ENCODE results near the gene ATP6V0B. TPM values are rescaled to one million over a fixed set of nuclear protein-coding genes. Genes with fewer than 3 reads are reported as not detected.

The ATP6V0B gene
- total and polyA plus RNA-seq, 9 of the 15 experiments (the other 6 are each of a cell fraction or from before 2014, with no cell fraction given) = 137 to 328 (median 220) TPM

DNA sequence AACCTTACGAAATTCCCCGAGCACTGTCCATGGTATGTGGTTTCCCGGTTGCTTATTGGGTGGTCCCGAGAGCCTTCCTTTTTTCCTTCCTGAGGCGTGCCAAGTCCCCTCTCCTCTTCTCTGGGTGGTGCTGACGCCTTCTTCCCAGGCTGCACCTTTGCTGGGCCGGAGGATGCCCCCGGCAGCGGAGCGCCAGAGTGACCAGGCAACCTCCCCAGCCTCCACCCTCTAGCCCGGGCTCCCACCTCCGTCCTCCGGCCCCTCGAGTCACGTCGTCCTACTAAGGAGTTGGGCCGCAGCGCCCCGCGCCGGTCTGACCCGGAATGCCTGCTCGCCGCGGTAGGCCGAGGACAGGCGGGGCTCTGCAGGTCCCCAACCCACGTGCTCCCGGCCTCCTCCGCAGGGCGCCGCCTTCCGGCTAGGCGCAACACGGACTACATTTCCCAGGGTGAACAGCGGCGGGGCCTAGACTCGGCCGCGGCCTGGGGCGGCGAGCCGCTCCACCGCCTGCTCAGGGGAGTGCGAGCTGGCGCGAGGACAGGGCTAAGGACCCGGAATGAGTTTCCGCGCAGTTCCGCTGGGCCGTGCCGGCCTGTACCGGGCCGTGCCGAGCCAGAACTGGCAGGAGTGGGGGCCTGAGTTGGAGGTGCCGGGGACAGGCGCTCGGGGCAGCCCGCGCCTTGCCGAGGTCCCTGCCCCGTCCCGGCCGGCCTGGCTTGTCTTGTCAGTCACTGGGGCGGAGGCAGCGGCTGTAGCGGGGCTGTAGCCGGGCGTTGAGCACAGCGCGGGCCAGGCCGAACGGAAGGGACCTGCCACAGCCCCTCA is 28.3 kb upstream of the ATP6V0B start, which contains the start of gene IPO13 (continued):
- TF ChIP-seq, protein P1, sequence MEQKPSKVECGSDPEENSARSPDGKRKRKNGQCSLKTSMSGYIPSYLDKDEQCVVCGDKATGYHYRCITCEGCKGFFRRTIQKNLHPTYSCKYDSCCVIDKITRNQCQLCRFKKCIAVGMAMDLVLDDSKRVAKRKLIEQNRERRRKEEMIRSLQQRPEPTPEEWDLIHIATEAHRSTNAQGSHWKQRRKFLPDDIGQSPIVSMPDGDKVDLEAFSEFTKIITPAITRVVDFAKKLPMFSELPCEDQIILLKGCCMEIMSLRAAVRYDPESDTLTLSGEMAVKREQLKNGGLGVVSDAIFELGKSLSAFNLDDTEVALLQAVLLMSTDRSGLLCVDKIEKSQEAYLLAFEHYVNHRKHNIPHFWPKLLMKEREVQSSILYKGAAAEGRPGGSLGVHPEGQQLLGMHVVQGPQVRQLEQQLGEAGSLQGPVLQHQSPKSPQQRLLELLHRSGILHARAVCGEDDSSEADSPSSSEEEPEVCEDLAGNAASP (IDR thresholded peaks at IDR 0.05) = no peak
- TF ChIP-seq, protein P2, sequence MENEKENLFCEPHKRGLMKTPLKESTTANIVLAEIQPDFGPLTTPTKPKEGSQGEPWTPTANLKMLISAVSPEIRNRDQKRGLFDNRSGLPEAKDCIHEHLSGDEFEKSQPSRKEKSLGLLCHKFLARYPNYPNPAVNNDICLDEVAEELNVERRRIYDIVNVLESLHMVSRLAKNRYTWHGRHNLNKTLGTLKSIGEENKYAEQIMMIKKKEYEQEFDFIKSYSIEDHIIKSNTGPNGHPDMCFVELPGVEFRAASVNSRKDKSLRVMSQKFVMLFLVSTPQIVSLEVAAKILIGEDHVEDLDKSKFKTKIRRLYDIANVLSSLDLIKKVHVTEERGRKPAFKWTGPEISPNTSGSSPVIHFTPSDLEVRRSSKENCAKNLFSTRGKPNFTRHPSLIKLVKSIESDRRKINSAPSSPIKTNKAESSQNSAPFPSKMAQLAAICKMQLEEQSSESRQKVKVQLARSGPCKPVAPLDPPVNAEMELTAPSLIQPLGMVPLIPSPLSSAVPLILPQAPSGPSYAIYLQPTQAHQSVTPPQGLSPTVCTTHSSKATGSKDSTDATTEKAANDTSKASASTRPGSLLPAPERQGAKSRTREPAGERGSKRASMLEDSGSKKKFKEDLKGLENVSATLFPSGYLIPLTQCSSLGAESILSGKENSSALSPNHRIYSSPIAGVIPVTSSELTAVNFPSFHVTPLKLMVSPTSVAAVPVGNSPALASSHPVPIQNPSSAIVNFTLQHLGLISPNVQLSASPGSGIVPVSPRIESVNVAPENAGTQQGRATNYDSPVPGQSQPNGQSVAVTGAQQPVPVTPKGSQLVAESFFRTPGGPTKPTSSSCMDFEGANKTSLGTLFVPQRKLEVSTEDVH (IDR thresholded peaks at IDR 0.05; ENCODE audit: low read depth, partially characterized antibody) = no peak
- TF ChIP-seq, protein P3, sequence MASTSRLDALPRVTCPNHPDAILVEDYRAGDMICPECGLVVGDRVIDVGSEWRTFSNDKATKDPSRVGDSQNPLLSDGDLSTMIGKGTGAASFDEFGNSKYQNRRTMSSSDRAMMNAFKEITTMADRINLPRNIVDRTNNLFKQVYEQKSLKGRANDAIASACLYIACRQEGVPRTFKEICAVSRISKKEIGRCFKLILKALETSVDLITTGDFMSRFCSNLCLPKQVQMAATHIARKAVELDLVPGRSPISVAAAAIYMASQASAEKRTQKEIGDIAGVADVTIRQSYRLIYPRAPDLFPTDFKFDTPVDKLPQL (IDR thresholded peaks at IDR 0.05; ENCODE audit: extremely low read depth, insufficient read length) = no peak
- TF ChIP-seq, protein P4, sequence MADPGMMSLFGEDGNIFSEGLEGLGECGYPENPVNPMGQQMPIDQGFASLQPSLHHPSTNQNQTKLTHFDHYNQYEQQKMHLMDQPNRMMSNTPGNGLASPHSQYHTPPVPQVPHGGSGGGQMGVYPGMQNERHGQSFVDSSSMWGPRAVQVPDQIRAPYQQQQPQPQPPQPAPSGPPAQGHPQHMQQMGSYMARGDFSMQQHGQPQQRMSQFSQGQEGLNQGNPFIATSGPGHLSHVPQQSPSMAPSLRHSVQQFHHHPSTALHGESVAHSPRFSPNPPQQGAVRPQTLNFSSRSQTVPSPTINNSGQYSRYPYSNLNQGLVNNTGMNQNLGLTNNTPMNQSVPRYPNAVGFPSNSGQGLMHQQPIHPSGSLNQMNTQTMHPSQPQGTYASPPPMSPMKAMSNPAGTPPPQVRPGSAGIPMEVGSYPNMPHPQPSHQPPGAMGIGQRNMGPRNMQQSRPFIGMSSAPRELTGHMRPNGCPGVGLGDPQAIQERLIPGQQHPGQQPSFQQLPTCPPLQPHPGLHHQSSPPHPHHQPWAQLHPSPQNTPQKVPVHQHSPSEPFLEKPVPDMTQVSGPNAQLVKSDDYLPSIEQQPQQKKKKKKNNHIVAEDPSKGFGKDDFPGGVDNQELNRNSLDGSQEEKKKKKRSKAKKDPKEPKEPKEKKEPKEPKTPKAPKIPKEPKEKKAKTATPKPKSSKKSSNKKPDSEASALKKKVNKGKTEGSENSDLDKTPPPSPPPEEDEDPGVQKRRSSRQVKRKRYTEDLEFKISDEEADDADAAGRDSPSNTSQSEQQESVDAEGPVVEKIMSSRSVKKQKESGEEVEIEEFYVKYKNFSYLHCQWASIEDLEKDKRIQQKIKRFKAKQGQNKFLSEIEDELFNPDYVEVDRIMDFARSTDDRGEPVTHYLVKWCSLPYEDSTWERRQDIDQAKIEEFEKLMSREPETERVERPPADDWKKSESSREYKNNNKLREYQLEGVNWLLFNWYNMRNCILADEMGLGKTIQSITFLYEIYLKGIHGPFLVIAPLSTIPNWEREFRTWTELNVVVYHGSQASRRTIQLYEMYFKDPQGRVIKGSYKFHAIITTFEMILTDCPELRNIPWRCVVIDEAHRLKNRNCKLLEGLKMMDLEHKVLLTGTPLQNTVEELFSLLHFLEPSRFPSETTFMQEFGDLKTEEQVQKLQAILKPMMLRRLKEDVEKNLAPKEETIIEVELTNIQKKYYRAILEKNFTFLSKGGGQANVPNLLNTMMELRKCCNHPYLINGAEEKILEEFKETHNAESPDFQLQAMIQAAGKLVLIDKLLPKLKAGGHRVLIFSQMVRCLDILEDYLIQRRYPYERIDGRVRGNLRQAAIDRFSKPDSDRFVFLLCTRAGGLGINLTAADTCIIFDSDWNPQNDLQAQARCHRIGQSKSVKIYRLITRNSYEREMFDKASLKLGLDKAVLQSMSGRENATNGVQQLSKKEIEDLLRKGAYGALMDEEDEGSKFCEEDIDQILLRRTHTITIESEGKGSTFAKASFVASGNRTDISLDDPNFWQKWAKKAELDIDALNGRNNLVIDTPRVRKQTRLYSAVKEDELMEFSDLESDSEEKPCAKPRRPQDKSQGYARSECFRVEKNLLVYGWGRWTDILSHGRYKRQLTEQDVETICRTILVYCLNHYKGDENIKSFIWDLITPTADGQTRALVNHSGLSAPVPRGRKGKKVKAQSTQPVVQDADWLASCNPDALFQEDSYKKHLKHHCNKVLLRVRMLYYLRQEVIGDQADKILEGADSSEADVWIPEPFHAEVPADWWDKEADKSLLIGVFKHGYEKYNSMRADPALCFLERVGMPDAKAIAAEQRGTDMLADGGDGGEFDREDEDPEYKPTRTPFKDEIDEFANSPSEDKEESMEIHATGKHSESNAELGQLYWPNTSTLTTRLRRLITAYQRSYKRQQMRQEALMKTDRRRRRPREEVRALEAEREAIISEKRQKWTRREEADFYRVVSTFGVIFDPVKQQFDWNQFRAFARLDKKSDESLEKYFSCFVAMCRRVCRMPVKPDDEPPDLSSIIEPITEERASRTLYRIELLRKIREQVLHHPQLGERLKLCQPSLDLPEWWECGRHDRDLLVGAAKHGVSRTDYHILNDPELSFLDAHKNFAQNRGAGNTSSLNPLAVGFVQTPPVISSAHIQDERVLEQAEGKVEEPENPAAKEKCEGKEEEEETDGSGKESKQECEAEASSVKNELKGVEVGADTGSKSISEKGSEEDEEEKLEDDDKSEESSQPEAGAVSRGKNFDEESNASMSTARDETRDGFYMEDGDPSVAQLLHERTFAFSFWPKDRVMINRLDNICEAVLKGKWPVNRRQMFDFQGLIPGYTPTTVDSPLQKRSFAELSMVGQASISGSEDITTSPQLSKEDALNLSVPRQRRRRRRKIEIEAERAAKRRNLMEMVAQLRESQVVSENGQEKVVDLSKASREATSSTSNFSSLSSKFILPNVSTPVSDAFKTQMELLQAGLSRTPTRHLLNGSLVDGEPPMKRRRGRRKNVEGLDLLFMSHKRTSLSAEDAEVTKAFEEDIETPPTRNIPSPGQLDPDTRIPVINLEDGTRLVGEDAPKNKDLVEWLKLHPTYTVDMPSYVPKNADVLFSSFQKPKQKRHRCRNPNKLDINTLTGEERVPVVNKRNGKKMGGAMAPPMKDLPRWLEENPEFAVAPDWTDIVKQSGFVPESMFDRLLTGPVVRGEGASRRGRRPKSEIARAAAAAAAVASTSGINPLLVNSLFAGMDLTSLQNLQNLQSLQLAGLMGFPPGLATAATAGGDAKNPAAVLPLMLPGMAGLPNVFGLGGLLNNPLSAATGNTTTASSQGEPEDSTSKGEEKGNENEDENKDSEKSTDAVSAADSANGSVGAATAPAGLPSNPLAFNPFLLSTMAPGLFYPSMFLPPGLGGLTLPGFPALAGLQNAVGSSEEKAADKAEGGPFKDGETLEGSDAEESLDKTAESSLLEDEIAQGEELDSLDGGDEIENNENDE (IDR thresholded peaks at IDR 0.05; ENCODE audit: low read depth, low read length) = no peak
- TF ChIP-seq RHOXF2B (CRISPR knock-in tag; conservative IDR thresholded peaks at IDR 0.05) = no peak
- TF ChIP-seq, protein P5, sequence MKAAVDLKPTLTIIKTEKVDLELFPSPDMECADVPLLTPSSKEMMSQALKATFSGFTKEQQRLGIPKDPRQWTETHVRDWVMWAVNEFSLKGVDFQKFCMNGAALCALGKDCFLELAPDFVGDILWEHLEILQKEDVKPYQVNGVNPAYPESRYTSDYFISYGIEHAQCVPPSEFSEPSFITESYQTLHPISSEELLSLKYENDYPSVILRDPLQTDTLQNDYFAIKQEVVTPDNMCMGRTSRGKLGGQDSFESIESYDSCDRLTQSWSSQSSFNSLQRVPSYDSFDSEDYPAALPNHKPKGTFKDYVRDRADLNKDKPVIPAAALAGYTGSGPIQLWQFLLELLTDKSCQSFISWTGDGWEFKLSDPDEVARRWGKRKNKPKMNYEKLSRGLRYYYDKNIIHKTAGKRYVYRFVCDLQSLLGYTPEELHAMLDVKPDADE (conservative IDR thresholded peaks at IDR 0.05; ENCODE audit: control insufficient read depth, low read depth, low read length) = peak; percentile 94
- peak; percentile 77 for TF ChIP-seq MBD2 (IDR thresholded peaks at IDR 0.05; ENCODE audit: borderline replicate concordance, low read depth)
- no peak for TF ChIP-seq RBM22 (IDR thresholded peaks at IDR 0.05; ENCODE audit: low read depth, low read length, poor library complexity, severe bottlenecking)

Data from K562 (cell line).